Dermis blood vessel endothelial cell (primary cell): ENCODE data around the gene HES4. TPM values are rescaled to one million over a fixed set of nuclear protein-coding genes. Genes with fewer than 3 reads are reported as not detected.
"Not testable (repeated sequence)": the region's sequence is repeated elsewhere in the genome, so short reads cannot be mapped to it uniquely, and the experiment has no call there.

Source experiments
- DNase-seq: peaks from one replicate; pipeline ENCODE4 v3.0.0; 2010
- total RNA-seq: library from RNA; depleted of rRNA; stranded (reverse); fragments of >200 nt; gene quantifications from 2 replicates; pipeline ENCODE4 v1.2.3, GENCODE V29; 2014

The HES4 gene
- total RNA-seq, 1 donor from 2014 or later: 76.9 TPM

GRCh38 chr1:1033009-1033587, 33.2 kb upstream of the HES4 start:
- DNase-seq: peak; percentile 79

- no peak for DNase-seq
These were observed 32.5 kb upstream of the HES4 start for GRCh38 chr1:1032424-1032823.

GRCh38 chr1:1031659-1032235, 31.9 kb upstream of the HES4 start:
- DNase-seq: no peak

- not testable (repeated sequence) for DNase-seq
These were observed 31.2 kb upstream of the HES4 start for GRCh38 chr1:1030867-1031658.

GRCh38 chr1:1027791-1028190, 27.9 kb upstream of the HES4 start:
- DNase-seq: no peak

- no peak for DNase-seq
These were observed 26.9 kb upstream of the HES4 start for GRCh38 chr1:1026599-1027413.

GRCh38 chr1:1025730-1026129, 25.8 kb upstream of the HES4 start:
- DNase-seq: no peak

GRCh38 chr1:1024771-1025699, 25.1 kb upstream of the HES4 start:
- peak; percentile 43 for DNase-seq

- DNase-seq: no peak
These were observed 24.4 kb upstream of the HES4 start for GRCh38 chr1:1024149-1024770.

- DNase-seq: no peak
These were observed 23.8 kb upstream of the HES4 start for GRCh38 chr1:1023700-1024099.

- no peak for DNase-seq
These were observed 22.6 kb upstream of the HES4 start for GRCh38 chr1:1022302-1023009.

GRCh38 chr1:1021920-1022259, 22.0 kb upstream of the HES4 start:
- DNase-seq: peak; percentile 54

GRCh38 chr1:1021010-1021919, 21.4 kb upstream of the HES4 start:
- DNase-seq: peak; percentile 70

GRCh38 chr1:1020415-1021009, 20.6 kb upstream of the HES4 start:
- peak; percentile 37 for DNase-seq

GRCh38 chr1:1020000-1020404, 20.1 kb upstream of the HES4 start, which contains the start of gene AGRN:
Gene AGRN (plus strand): TSS chr1:1020120. CDS start chr1:1020173, 53 bp downstream.
- DNase-seq: peak; percentile 44

GRCh38 chr1:1019122-1019999, 19.5 kb upstream of the HES4 start:
- peak; percentile 90 for DNase-seq

GRCh38 chr1:1018321-1018685, 18.4 kb upstream of the HES4 start:
- DNase-seq: not testable (repeated sequence)
